NCI-H524 treated with DMSO at 0.1 percent for 48 hours (cell line): ENCODE measurements around the gene SLC22A12.

Source experiments
- DNase-seq: peaks from one replicate; lab custom pipeline; 2025; lab: John Stamatoyannopoulos, UW

The SLC22A12 gene

GRCh38 chr11:64624883-64625481 lies 34.0 kb downstream of the SLC22A12 start:
- DNase-seq = no peak

GRCh38 chr11:64626637-64627036 lies 35.6 kb downstream of the SLC22A12 start:
- no peak for DNase-seq

GRCh38 chr11:64627371-64627770 lies 36.4 kb downstream of the SLC22A12 start:
- DNase-seq = peak; percentile 45

- DNase-seq = no peak
Measured at GRCh38 chr11:64628596-64628995, 37.6 kb downstream of the SLC22A12 start.

- DNase-seq = no peak
Measured at GRCh38 chr11:64629103-64629502, 38.1 kb downstream of the SLC22A12 start.

- DNase-seq = no peak
Measured at GRCh38 chr11:64629796-64630562, 39.0 kb downstream of the SLC22A12 start.

- DNase-seq = no peak
Measured at GRCh38 chr11:64631675-64632074, 40.7 kb downstream of the SLC22A12 start.

- DNase-seq = no peak
Measured at GRCh38 chr11:64632237-64632636, 41.2 kb downstream of the SLC22A12 start.

- DNase-seq = no peak
Measured at GRCh38 chr11:64632654-64633053, 41.6 kb downstream of the SLC22A12 start.

GRCh38 chr11:64633555-64634159 lies 42.6 kb downstream of the SLC22A12 start:
- DNase-seq = no peak

- no peak for DNase-seq
Measured at GRCh38 chr11:64637334-64638017, 46.5 kb downstream of the SLC22A12 start.

- no peak for DNase-seq
Measured at GRCh38 chr11:64638018-64638665, 47.1 kb downstream of the SLC22A12 start.

GRCh38 chr11:64638829-64639228 lies 47.8 kb downstream of the SLC22A12 start:
- DNase-seq = no peak

- DNase-seq = no peak
Measured at GRCh38 chr11:64639885-64640284, 48.9 kb downstream of the SLC22A12 start.

- DNase-seq = no peak
Measured at GRCh38 chr11:64641596-64642417, 50.8 kb downstream of the SLC22A12 start.

- DNase-seq = no peak
Measured at GRCh38 chr11:64642418-64642735, 51.4 kb downstream of the SLC22A12 start.

GRCh38 chr11:64642871-64643255 lies 51.8 kb downstream of the SLC22A12 start:
- DNase-seq = no peak

- no peak for DNase-seq
Measured at GRCh38 chr11:64643256-64643881, 52.3 kb downstream of the SLC22A12 start.

- DNase-seq = no peak
Measured at GRCh38 chr11:64643920-64644646, 53.1 kb downstream of the SLC22A12 start.

- DNase-seq = no peak
Measured at GRCh38 chr11:64644647-64645275, 53.7 kb downstream of the SLC22A12 start.
